ENCODE results near the gene ASPG. TPM values are rescaled to one million over a fixed set of nuclear protein-coding genes. Genes with fewer than 3 reads are reported as not detected.

Gene ASPG
- total RNA-seq, 2 donors from 2014 or later, result 78.5 to 161 TPM

- DNase-seq (ENCODE audit: low spot score), result no peak
- TF ChIP-seq CTCF (IDR thresholded peaks at IDR 0.05), result no peak
- Histone ChIP-seq H3K4me3 (no peak overlapping the region), H3K27ac (no peak overlapping the region), H3K27me3 (no peaks in the 10 kb centered on the region), H3K4me1 (no peaks in the 10 kb centered on the region), H3K36me3 (no peaks in the 10 kb centered on the region), H3K9me3 (peaks cover 0 to 10% of the 10 kb centered on the region in 2 donors)
Measured at GRCh38 chr14:104076743-104077142, 8.8 kb upstream of the ASPG start.

GRCh38 chr14:104078031-104078455 lies 7.5 kb upstream of the ASPG start:
- peak; percentile 86 for DNase-seq (ENCODE audit: low spot score)
- peak; percentile 97 to 99 for TF ChIP-seq CTCF (IDR thresholded peaks at IDR 0.05)
- Histone ChIP-seq H3K4me1 (peaks cover 0 to 8% of the 10 kb centered on the region in 2 donors), H3K4me3 (no peak overlapping the region), H3K36me3 (no peaks in the 10 kb centered on the region), H3K9me3 (peaks cover 0 to 10% of the 10 kb centered on the region in 2 donors), H3K27me3 (no peaks in the 10 kb centered on the region), H3K27ac (no peak overlapping the region)

GRCh38 chr14:104080376-104081260 lies 4.9 kb upstream of the ASPG start:
- no peak for DNase-seq (ENCODE audit: low spot score)
- no peak for TF ChIP-seq CTCF (IDR thresholded peaks at IDR 0.05)

GRCh38 chr14:104081261-104081835 lies 4.2 kb upstream of the ASPG start:
- Histone ChIP-seq H3K4me3 (no peak overlapping the region), H3K9me3 (no peaks in the 10 kb centered on the region), H3K27ac (peak overlapping the region in 1 of 2 donors; percentile 94), H3K4me1 (peaks cover 0 to 38% of the 10 kb centered on the region in 2 donors), H3K36me3 (no peaks in the 10 kb centered on the region), H3K27me3 (no peaks in the 10 kb centered on the region)
- TF ChIP-seq CTCF (IDR thresholded peaks at IDR 0.05), result no peak
- no peak for DNase-seq (ENCODE audit: low spot score)

More at GRCh38 chr14:104080376-104081260, 4.9 kb upstream of the ASPG start:
- peaks cover 0 to 31% of the 10 kb centered on the region in 2 donors for H3K4me1 ChIP-seq
- no peaks in the 10 kb centered on the region for H3K27me3 ChIP-seq
- H3K36me3 ChIP-seq, result no peaks in the 10 kb centered on the region
- H3K9me3 ChIP-seq, result no peaks in the 10 kb centered on the region
- H3K27ac ChIP-seq, result no peak overlapping the region
- H3K4me3 ChIP-seq, result no peak overlapping the region

GRCh38 chr14:104081951-104082464 lies 3.5 kb upstream of the ASPG start:
- Histone ChIP-seq H3K9me3 (no peaks in the 10 kb centered on the region), H3K4me1 (peaks cover 0 to 43% of the 10 kb centered on the region in 2 donors), H3K27ac (peak overlapping the region; percentile 64 to 94), H3K27me3 (no peaks in the 10 kb centered on the region), H3K36me3 (no peaks in the 10 kb centered on the region), H3K4me3 (no peak overlapping the region)
- TF ChIP-seq CTCF (IDR thresholded peaks at IDR 0.05), result no peak
- no peak for DNase-seq (ENCODE audit: low spot score)
